Right atrium auricular region (tissue), 2 donors: ENCODE results near the gene KIAA1191. TPM values are rescaled to one million over a fixed set of nuclear protein-coding genes. Genes with fewer than 3 reads are reported as not detected.

Source experiments
- DNase-seq: peaks from one replicate; pipeline ENCODE4 v3.0.0-alpha.2; 2019; ENCODE audit warnings: low spot score
- H3K27ac ChIP-seq, 2 donors: fragments of 200-600 bp; sonication (generic); 1 replicate in 1 of 2; 2 replicates in 1 of 2; pipeline ENCODE4 v1.5.1; 2016 to 2019
- H3K27me3 ChIP-seq, 2 donors: fragments of 200-600 bp; sonication (generic); one replicate each; pipeline versions ENCODE4 v1.5.1 to v1.6.0; 2017 to 2019
- H3K36me3 ChIP-seq: fragments of 200-600 bp; sonication (generic); one replicate; pipeline ENCODE4 v1.5.1; 2016
- H3K4me1 ChIP-seq, 2 donors: fragments of 200-600 bp; sonication (generic); one replicate each; pipeline versions ENCODE4 v1.5.1 to v1.6.0; 2017 to 2019
- H3K4me3 ChIP-seq, 2 donors: fragments of 200-600 bp; sonication (generic); 1 replicate in 1 of 2; 2 replicates in 1 of 2; pipeline ENCODE4 v1.5.1; 2017 to 2019; ENCODE audit warnings: mild to moderate bottlenecking in 1 of 2, moderate library complexity in 1 of 2
- H3K9me3 ChIP-seq, 2 donors: fragments of 200-600 bp; sonication (generic); one replicate each; pipeline ENCODE4 v1.5.1; 2019
- total RNA-seq, 2 donors: library from RNA; depleted of rRNA; stranded (reverse); fragments of >200 nt; gene quantifications; one replicate each; pipeline ENCODE4 v1.1.0, GENCODE V29; 2016
- TF ChIP-seq, protein P1 (sequence below), 2 donors: fragments of 200-600 bp; sonication (generic); IDR thresholded peaks; one replicate each; pipeline ENCODE4 v1.5.1; 2019; ENCODE audit warnings: antibody characterized with exemption in 2 of 2

Gene KIAA1191
- total RNA-seq, 2 donors from 2014 or later, result 118 to 141 TPM

DNA sequence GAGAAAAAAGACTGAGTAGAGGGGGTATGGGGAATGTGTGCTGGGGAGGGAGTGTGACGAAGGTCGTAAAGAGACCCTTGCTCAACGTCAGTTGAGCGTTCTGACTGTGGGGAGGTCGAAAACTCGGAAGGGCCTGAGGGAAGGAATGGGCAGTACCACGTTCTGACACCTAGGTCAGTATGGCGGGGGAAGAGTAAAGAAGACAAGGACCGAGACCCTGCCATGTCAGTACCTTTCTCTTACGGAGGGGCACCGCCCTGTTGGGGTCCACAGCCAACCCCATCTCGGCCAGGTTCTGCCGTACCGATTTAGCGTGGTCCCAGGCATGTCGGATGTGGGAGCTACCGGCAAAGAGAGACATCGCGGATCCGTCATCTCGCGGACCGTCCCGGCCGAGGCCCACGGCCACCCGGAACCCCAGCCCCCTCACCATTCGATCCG is 26.5 kb upstream of the KIAA1191 start:
- H3K36me3 ChIP-seq, result peaks cover 46% of the 10 kb centered on the region
- H3K4me3 ChIP-seq, result peak overlapping the region; percentile 79 to 89
- no peaks in the 10 kb centered on the region for H3K9me3 ChIP-seq
- H3K27ac ChIP-seq, result peak overlapping the region; percentile 91 to 93
- DNase-seq, result no peak
- H3K27me3 ChIP-seq, result no peaks in the 10 kb centered on the region
- H3K4me1 ChIP-seq, result peaks cover 0 to 32% of the 10 kb centered on the region in 2 donors
- TF ChIP-seq, protein P1, sequence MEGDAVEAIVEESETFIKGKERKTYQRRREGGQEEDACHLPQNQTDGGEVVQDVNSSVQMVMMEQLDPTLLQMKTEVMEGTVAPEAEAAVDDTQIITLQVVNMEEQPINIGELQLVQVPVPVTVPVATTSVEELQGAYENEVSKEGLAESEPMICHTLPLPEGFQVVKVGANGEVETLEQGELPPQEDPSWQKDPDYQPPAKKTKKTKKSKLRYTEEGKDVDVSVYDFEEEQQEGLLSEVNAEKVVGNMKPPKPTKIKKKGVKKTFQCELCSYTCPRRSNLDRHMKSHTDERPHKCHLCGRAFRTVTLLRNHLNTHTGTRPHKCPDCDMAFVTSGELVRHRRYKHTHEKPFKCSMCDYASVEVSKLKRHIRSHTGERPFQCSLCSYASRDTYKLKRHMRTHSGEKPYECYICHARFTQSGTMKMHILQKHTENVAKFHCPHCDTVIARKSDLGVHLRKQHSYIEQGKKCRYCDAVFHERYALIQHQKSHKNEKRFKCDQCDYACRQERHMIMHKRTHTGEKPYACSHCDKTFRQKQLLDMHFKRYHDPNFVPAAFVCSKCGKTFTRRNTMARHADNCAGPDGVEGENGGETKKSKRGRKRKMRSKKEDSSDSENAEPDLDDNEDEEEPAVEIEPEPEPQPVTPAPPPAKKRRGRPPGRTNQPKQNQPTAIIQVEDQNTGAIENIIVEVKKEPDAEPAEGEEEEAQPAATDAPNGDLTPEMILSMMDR (IDR thresholded peaks at IDR 0.05), result no peak

DNA sequence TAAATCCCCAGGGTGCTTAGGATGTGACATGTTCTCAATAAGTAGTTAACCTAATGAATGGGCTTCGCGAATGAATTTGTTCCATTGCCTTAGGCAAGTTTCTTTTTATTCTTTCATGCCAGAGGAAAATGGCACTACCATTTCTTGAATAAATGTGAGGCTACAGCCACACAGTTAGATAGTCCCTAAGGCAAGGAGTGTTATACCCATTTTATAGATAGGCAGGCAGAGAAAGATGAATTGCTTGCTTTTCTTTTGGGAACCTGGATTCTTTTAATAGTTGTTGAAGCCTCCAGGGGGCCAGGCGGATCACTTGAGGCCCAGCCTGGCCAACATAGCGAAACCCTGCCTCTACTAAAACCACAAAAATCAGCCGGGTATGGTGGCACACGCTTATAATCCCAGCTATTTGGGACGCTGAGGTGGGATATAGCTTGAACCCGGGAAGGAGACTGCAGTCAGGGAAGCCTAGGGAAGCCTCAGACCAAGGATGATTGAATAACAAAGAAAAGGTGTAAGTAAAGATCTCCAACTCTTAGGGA is 25.9 kb upstream of the KIAA1191 start:
- TF ChIP-seq, protein P1 (IDR thresholded peaks at IDR 0.05), result no peak
- H3K27ac ChIP-seq, result peak overlapping the region; percentile 91 to 93
- peaks cover 0 to 33% of the 10 kb centered on the region in 2 donors for H3K4me1 ChIP-seq
- H3K9me3 ChIP-seq, result no peaks in the 10 kb centered on the region
- no peak for DNase-seq
- H3K4me3 ChIP-seq, result peak overlapping the region; percentile 79 to 89
- peaks cover 43% of the 10 kb centered on the region for H3K36me3 ChIP-seq
- H3K27me3 ChIP-seq, result no peaks in the 10 kb centered on the region

DNA sequence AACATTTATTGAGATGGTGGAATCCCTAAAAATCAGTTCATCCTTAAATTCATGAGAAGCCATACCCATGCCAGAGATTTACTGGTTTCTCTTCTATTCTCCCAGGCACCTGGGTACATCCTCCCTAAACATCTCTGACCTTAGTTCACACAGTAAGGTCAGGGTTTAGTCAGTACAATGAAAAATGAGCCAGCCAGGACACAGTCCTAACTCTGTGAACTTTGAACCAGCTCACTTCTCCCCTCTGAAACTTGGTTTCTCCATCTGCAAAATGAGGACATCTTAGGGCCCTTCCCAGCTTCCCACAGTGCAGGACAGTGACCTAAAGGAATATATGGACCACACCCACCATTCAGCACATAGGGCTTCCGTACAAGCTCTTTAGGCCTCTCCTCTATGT is 24.9 kb upstream of the KIAA1191 start:
- peaks cover 33% of the 10 kb centered on the region for H3K36me3 ChIP-seq

DNA sequence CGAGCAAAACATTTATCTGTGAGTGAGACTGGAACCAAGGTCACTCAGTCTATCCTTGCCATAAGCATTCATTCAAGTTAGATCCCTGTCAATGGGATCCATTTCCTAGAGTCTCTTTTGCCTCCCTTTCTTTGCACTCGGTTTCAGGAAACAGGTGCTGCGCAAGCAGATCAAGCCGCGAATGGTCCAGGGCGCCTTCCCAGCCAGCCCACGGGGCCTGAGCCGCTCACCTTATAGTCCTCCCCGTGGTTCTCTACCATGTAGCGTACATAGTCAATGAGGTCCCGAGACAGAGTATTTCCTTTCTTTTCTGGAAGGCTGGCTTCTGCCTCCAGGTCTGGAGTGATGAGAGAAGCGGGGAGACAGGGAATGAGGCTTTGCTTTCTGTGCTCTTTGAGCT is 23.4 kb upstream of the KIAA1191 start:
- H3K4me1 ChIP-seq, result peaks cover 0 to 40% of the 10 kb centered on the region in 2 donors

More for the DNA sequence above, 24.9 kb upstream of the KIAA1191 start:
- TF ChIP-seq, protein P1 (IDR thresholded peaks at IDR 0.05), result no peak
- peaks cover 0 to 42% of the 10 kb centered on the region in 2 donors for H3K4me1 ChIP-seq
- H3K9me3 ChIP-seq, result no peaks in the 10 kb centered on the region
- no peak overlapping the region for H3K4me3 ChIP-seq
- DNase-seq, result no peak
- H3K27me3 ChIP-seq, result no peaks in the 10 kb centered on the region
- H3K27ac ChIP-seq, result no peak overlapping the region

DNA sequence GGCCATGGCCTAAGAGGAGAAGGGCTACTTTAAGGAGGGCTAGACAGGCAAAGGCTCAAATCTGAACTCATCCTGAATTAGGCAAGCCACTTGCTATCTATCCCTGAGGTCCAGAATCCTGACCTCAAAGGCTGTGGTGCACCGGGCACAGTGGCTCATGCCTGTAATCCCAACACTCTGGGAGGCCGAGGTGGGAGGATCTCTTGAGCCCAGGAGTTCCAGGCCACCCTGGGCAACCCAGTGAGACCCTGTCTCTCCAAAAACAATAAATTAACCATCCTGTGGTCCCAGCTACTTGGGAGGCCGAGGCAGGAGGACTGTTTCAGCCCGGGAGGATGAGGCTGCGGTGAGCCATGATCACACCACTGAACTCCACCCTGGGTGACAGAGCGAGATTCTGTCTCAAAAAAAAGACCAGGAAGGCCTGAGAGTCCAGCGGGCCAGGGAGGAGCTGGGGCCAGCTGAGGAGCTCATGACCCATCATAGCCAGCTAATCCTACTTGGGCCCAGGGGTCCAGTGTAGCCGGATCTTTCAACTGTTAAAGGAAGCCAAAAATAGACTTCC is 22.9 kb upstream of the KIAA1191 start:
- peaks cover 30% of the 10 kb centered on the region for H3K36me3 ChIP-seq
- TF ChIP-seq, protein P1 (IDR thresholded peaks at IDR 0.05), result no peak
- no peak overlapping the region for H3K27ac ChIP-seq
- H3K4me3 ChIP-seq, result no peak overlapping the region
- DNase-seq, result no peak
- H3K9me3 ChIP-seq, result no peaks in the 10 kb centered on the region
- peaks cover 0 to 35% of the 10 kb centered on the region in 2 donors for H3K4me1 ChIP-seq
- no peaks in the 10 kb centered on the region for H3K27me3 ChIP-seq

More for the DNA sequence above, 23.4 kb upstream of the KIAA1191 start:
- no peaks in the 10 kb centered on the region for H3K9me3 ChIP-seq
- TF ChIP-seq, protein P1 (IDR thresholded peaks at IDR 0.05), result no peak
- DNase-seq, result no peak
- no peak overlapping the region for H3K4me3 ChIP-seq
- H3K36me3 ChIP-seq, result peaks cover 30% of the 10 kb centered on the region
- H3K27me3 ChIP-seq, result no peaks in the 10 kb centered on the region
- no peak overlapping the region for H3K27ac ChIP-seq
